ENCODE results near the gene FAM120AOS. TPM values are rescaled to one million over a fixed set of nuclear protein-coding genes. Genes with fewer than 3 reads are reported as not detected.

FAM120AOS gene
- total and polyA plus RNA-seq, 2 of the 4 experiments (the other 2 are of a cell fraction) = 22.7 to 24.7 TPM

DNA sequence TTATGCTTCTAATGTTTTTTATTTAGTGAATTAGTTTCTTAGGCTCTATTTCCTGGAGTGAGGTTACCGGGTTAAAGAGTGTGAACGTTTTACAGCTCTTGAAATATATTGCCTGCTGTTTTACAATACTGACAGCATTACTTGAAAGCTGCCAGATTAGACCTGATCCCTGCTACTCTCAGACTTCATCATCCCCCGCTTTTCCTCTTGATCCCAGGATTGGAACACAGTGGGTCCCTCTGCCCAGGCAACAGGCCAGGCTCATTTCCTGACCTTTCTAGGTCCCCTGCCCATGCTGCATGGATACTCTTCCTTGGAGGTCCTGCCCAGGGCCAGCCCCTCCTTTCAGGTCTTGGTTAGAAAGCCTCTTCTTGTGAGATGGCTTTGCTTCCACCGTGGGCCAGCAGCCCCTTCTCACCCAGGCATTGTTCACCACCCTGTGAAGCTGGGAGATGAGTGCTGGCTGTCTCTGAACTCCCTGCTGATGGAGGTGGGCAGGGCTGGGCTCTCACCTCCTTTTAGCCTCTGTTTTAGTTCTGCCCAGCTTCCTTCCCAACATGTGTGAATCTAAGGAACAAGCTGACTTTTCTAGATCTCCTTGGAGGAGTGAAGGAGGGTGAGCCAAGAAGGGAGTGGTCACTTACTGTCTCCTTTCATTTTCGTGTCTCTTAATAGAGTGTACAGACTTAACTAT is 15.5 kb upstream of the FAM120AOS start (continued):
- TF ChIP-seq, protein P1, sequence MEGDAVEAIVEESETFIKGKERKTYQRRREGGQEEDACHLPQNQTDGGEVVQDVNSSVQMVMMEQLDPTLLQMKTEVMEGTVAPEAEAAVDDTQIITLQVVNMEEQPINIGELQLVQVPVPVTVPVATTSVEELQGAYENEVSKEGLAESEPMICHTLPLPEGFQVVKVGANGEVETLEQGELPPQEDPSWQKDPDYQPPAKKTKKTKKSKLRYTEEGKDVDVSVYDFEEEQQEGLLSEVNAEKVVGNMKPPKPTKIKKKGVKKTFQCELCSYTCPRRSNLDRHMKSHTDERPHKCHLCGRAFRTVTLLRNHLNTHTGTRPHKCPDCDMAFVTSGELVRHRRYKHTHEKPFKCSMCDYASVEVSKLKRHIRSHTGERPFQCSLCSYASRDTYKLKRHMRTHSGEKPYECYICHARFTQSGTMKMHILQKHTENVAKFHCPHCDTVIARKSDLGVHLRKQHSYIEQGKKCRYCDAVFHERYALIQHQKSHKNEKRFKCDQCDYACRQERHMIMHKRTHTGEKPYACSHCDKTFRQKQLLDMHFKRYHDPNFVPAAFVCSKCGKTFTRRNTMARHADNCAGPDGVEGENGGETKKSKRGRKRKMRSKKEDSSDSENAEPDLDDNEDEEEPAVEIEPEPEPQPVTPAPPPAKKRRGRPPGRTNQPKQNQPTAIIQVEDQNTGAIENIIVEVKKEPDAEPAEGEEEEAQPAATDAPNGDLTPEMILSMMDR (conservative IDR thresholded peaks at IDR 0.05; ENCODE audit: low read depth, low read length) = no peak
- TF ChIP-seq CEBPB (IDR thresholded peaks at IDR 0.05; ENCODE audit: low read depth, low read length) = no peak
- TF ChIP-seq POLR2A (IDR thresholded peaks at IDR 0.05; ENCODE audit: low read depth, low read length) = no peak

DNA sequence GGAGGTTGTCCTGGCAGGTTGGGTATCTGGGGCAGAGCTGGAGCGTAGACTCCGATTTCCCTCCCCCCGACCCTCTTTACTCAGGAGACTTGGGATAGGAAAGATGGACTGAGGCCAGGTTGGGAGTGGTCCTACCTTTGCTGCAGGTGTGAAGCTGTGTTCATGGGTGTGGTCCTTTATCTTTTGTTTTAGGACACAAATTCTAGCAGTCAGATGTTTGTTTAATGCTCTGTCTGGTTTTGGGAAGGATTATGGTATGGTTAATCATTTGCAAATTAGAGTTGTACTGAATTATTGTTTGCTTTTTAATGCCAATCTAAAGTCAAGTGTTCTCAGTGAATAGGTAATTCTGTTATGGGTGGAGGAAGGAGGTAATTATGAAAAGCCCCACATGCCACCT is 14.1 kb upstream of the FAM120AOS start:
- Histone ChIP-seq H3K9me3 (ENCODE audit: control insufficient read depth, insufficient read depth, low read length) (no peaks in the 10 kb centered on the region), H2AFZ (replicated peaks; ENCODE audit: low read length, poor library complexity) (no peak overlapping the region), H3K18ac (ENCODE audit: low read depth, low read length) (no peak overlapping the region), H2BK5ac (ENCODE audit: low read depth, low read length, poor library complexity, severe bottlenecking) (no peak overlapping the region), H2BK120ac (ENCODE audit: low read depth, low read length) (no peak overlapping the region), H4K8ac (ENCODE audit: low read depth in 2 of 2, low read length in 2 of 2) (peak overlapping the region in 1 of 2 experiments; percentile 5; a peak in 1 of 4 replicates), H3K4me3 (ENCODE audit: insufficient read depth, low read depth, low read length) (no peak overlapping the region), H3K4ac (ENCODE audit: low read depth, low read length) (0 out of 2 replicates have a peak overlapping the region, but pooled peaks have one; percentile 13), H3K79me1 (ENCODE audit: low read depth in 1 of 2, low read length in 2 of 2) (peaks cover 21 to 66% of the 10 kb centered on the region in 2 experiments), H3K27me3 (ENCODE audit: control insufficient read depth, insufficient read depth, low read length) (no peaks in the 10 kb centered on the region), H4K5ac (ENCODE audit: low read depth, low read length) (peak overlapping the region; percentile 42; the same call in 1 of the 2 replicates), H3K4me1 (ENCODE audit: control insufficient read depth, insufficient read depth, low read length) (peaks cover 17% of the 10 kb centered on the region), H3K4me2 (ENCODE audit: low read depth, low read length) (no peak overlapping the region), H3K9ac (ENCODE audit: low read depth, low read length) (no peak overlapping the region), H3K14ac (replicated peaks; ENCODE audit: low read depth, low read length) (no peak overlapping the region), H2BK15ac (ENCODE audit: low read depth, low read length) (no peak overlapping the region), H2BK20ac (ENCODE audit: low read depth, low read length) (no peak overlapping the region), H2AK5ac (ENCODE audit: low read depth, low read length) (no peak overlapping the region), H3K56ac (ENCODE audit: extremely low read depth, insufficient read depth, low read length) (no peak overlapping the region), H3K36me3 (ENCODE audit: control insufficient read depth, insufficient read depth, low read length) (peaks cover 4% of the 10 kb centered on the region), H3K9me1 (ENCODE audit: insufficient read depth, low read length) (peaks cover 22% of the 10 kb centered on the region), H2AK9ac (replicated peaks; ENCODE audit: low read depth, low read length, poor library complexity) (no peak overlapping the region), H4K91ac (ENCODE audit: insufficient read depth, low read depth, low read length) (no peak overlapping the region), H4K20me1 (ENCODE audit: insufficient read depth, low read length) (peaks cover 69% of the 10 kb centered on the region), H3K23ac (ENCODE audit: low read depth, low read length) (peak overlapping the region; percentile 45; the same call in 1 of the 2 replicates), H3K27ac (ENCODE audit: insufficient read depth, low read length) (no peak overlapping the region)
- in situ Hi-C loops (cut with MboI; ENCODE audit: low sequenced_read_pairs) (loop anchor here (25.0 kb wide), 1 partner anchor 695 kb away; no protein-coding TSS in a partner anchor), intact Hi-C loops (cut with micrococcal nuclease) (no loop called here), dilution Hi-C loops (cut with HindIII; ENCODE audit: low sequenced_read_pairs, unreplicated experiment) (loop anchor here (10.0 kb wide), 1 partner anchor 97 kb away; no protein-coding TSS in a partner anchor)
- ChIA-PET CTCF (no interaction called here), POLR2A (ENCODE audit: unreplicated experiment) (no interaction called here)
- no CpG with 5 or more reads among the region's 3 CpGs for WGBS, 2 experiments (ENCODE audit: extremely low coverage in 2 of 2, insufficient read length in 1 of 2)
- TF ChIP-seq SMC3 (IDR thresholded peaks at IDR 0.05; ENCODE audit: low read depth, low read length) (no peak), BHLHE40 (IDR thresholded peaks at IDR 0.05; ENCODE audit: low read depth, low read length) (no peak), NFE2L2 (IDR thresholded peaks at IDR 0.05; ENCODE audit: low read depth, low read length) (no peak), MAFK (IDR thresholded peaks at IDR 0.05; ENCODE audit: low read depth, low read length) (no peak), CHD1 (IDR thresholded peaks at IDR 0.05; ENCODE audit: low read depth, low read length) (no peak)
- BruUV-seq (replicated peaks) = no TSS peak
- DNase-seq = no peak
- ATAC-seq (ENCODE audit: low read depth) = no peak

All from IMR-90 (cell line).